Tibial nerve (tissue), 4 donors: ENCODE results near the gene CFAP61. TPM values are rescaled to one million over a fixed set of nuclear protein-coding genes. Genes with fewer than 3 reads are reported as not detected.

Experiments
- DNase-seq, 2 donors: peaks; one replicate each; pipeline ENCODE4 v3.0.0-alpha.2; 2019; ENCODE audit warnings: low spot score in 2 of 2
- H3K27ac ChIP-seq, 4 donors: fragments of 200-600 bp; sonication (generic) in 3 of 4; one replicate each; pipeline ENCODE4 v1.5.1; 2017 to 2019; ENCODE audit warnings: mild to moderate bottlenecking in 1 of 4
- H3K27me3 ChIP-seq, 2 donors: fragments of 200-600 bp; sonication (generic) in 1 of 2; one replicate each; pipeline versions ENCODE4 v1.5.1 to v1.6.0; 2017 to 2019
- H3K36me3 ChIP-seq, 3 donors: fragments of 200-600 bp; sonication (generic); one replicate each; pipeline ENCODE4 v1.5.1; 2018 to 2019
- H3K4me1 ChIP-seq, 4 donors: fragments of 200-600 bp; sonication (generic) in 3 of 4; one replicate each; pipeline ENCODE4 v1.5.1; 2017 to 2019
- H3K4me3 ChIP-seq, 4 donors: fragments of 200-600 bp; sonication (generic) in 3 of 4; one replicate each; pipeline ENCODE4 v1.5.1; 2017 to 2019; ENCODE audit warnings: mild to moderate bottlenecking in 1 of 4, moderate library complexity in 1 of 4
- H3K9me3 ChIP-seq, 4 donors: fragments of 200-600 bp; sonication (generic) in 3 of 4; one replicate each; pipeline ENCODE4 v1.5.1; 2017 to 2019
- EP300 ChIP-seq, 2 donors: sonication (generic); formaldehyde crosslinking; IDR thresholded peaks; one replicate each; pipeline ENCODE4 v1.6.1; 2017; ENCODE audit warnings: antibody characterized with exemption in 2 of 2, mild to moderate bottlenecking in 1 of 2
- POLR2A ChIP-seq, 2 donors: fragments of 450-650 bp; IDR thresholded peaks; one replicate each; pipeline ENCODE4 v1.6.1; 2017; ENCODE audit warnings: antibody characterized with exemption in 2 of 2, mild to moderate bottlenecking in 2 of 2, moderate library complexity in 2 of 2
- WGBS, 2 donors: methylation state at CpG; one replicate each; pipeline ENCODE4 v1.1.5; 2018; 5-methylcytosine and 5-hydroxymethylcytosine counted together
- total RNA-seq, 4 donors: library from RNA; depleted of rRNA; stranded (reverse); fragments of >200 nt; gene quantifications; one replicate each; pipeline ENCODE4 v1.1.0, GENCODE V29; 2016
- TF ChIP-seq, protein P1 (sequence below), 5 experiments: fragments of 200-600 bp in 3 of 5; fragments of 450-650 bp in 2 of 5; sonication (generic) in 3 of 5; IDR thresholded peaks; one replicate each; pipeline ENCODE4 v1.5.1; 2016 to 2019; ENCODE audit warnings: antibody characterized with exemption in 5 of 5, mild to moderate bottlenecking in 3 of 5, moderate library complexity in 2 of 5

The CFAP61 gene
- total RNA-seq, 4 donors from 2014 or later = 0.21 to 1.5 (median 0.60) TPM; not detected in 1

DNA sequence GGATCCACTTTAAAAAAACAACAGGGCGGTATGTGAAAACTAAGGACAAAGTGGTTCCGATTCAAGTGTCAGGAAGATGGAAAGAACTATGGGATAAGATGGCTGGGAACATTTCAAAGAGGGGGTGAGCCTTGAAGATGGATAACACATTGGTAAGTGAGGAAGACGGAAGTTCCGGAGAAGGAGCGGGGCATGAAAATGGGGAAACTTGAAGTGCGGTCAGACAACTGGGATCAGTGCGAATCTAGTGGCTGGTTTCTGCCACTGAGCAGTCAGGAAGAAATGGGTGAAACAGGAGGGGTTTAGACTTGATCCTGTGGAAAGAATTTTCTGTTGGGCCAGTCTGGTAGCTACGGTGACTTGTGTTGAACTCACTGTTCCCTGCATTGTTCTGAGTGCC lies 34.0 kb upstream of the CFAP61 start:
- WGBS, 2 donors = 85 to 95% methylated on average over 8 of the region's 8 CpGs
- DNase-seq = no peak
- TF ChIP-seq, protein P1, sequence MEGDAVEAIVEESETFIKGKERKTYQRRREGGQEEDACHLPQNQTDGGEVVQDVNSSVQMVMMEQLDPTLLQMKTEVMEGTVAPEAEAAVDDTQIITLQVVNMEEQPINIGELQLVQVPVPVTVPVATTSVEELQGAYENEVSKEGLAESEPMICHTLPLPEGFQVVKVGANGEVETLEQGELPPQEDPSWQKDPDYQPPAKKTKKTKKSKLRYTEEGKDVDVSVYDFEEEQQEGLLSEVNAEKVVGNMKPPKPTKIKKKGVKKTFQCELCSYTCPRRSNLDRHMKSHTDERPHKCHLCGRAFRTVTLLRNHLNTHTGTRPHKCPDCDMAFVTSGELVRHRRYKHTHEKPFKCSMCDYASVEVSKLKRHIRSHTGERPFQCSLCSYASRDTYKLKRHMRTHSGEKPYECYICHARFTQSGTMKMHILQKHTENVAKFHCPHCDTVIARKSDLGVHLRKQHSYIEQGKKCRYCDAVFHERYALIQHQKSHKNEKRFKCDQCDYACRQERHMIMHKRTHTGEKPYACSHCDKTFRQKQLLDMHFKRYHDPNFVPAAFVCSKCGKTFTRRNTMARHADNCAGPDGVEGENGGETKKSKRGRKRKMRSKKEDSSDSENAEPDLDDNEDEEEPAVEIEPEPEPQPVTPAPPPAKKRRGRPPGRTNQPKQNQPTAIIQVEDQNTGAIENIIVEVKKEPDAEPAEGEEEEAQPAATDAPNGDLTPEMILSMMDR (IDR thresholded peaks at IDR 0.05) = no peak
- TF ChIP-seq POLR2A (IDR thresholded peaks at IDR 0.05) (no peak), EP300 (IDR thresholded peaks at IDR 0.05) (no peak)
- H3K9me3 ChIP-seq = no peaks in the 10 kb centered on the region
- H3K36me3 ChIP-seq = peaks cover 0 to 10% (median 0%) of the 10 kb centered on the region in 3 donors
- H3K27me3 ChIP-seq = no peaks in the 10 kb centered on the region
- H3K4me1 ChIP-seq = peaks cover 0 to 55% (median 20%) of the 10 kb centered on the region in 4 donors
- no peak overlapping the region for H3K27ac ChIP-seq
- peak overlapping the region in 3 of 4 donors; percentile 82 to 95 (median 92) for H3K4me3 ChIP-seq

DNA sequence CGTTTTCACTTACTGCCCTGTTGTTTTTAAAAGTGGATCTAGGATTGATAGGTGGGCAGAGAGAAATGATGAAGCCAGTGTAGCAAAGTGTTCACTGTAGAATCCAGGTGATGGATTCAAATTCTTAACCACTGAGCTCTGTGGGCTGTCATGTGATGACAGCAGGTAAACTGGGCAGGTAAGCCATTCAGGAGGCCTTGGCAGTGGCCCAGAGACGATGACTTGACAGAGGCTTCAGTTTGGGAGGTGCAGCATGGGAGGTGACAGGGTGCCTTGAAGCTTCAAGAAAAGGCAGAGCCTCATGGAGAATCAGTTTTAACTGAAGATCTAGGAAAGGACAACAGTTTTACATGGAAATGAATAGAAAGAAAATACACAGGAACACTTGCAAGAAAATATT lies 33.2 kb upstream of the CFAP61 start:
- Histone ChIP-seq H3K4me1 (peaks cover 0 to 55% (median 20%) of the 10 kb centered on the region in 4 donors), H3K27ac (no peak overlapping the region), H3K36me3 (peaks cover 0 to 13% (median 0%) of the 10 kb centered on the region in 3 donors), H3K27me3 (no peaks in the 10 kb centered on the region), H3K4me3 (no peak overlapping the region), H3K9me3 (no peaks in the 10 kb centered on the region)
- DNase-seq = no peak
- WGBS, 2 donors = 78 to 84% methylated on average over 2 of the region's 2 CpGs
- TF ChIP-seq EP300 (IDR thresholded peaks at IDR 0.05) = no peak
- TF ChIP-seq, protein P1 (IDR thresholded peaks at IDR 0.05) = no peak
- no peak for TF ChIP-seq POLR2A (IDR thresholded peaks at IDR 0.05)

DNA sequence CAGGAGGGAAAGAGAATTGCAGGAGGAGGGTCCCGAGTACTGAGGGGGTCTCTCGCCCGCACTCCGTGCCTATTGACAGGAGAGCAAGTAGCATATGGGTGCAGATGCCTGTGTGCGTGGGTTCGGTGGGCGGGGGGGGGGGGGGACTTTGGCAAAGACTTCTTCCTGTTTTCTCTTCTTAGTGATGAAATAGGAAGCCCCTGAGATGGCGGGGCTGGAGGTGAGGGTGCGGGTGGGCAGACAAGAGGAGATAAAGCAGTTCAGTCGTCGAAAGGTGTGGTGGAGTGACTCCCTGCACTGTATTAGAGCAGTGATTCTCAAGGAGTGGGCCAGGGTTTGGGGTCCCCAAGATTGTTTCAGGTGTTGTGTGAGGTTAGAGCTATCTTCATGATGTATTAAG lies 31.4 kb upstream of the CFAP61 start:
- TF ChIP-seq EP300 (IDR thresholded peaks at IDR 0.05) (no peak), POLR2A (IDR thresholded peaks at IDR 0.05) (no peak)

DNA sequence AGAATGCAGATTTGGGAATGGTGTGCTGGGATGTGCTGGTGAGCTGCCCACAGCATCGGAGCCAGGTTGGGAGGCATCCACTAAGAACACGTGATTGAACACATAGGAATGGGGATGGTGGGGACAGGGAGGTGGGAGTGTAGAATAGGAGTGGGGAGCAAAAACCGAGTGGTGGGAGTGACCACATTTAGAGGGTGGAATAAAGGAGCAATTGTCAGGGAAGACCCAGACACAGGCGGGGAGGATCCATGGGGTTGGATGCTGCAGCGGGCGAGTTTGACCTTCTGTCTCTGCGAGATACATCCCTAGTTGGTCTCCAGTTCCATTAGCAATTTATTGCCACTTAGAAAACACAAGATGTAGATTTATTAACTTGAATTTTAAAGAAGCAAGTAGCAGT lies 30.5 kb upstream of the CFAP61 start:
- no peak overlapping the region for H3K4me3 ChIP-seq
- H3K27me3 ChIP-seq = no peaks in the 10 kb centered on the region
- H3K27ac ChIP-seq = no peak overlapping the region
- WGBS, 2 donors = 56 to 60% methylated on average over 7 of the region's 7 CpGs
- H3K4me1 ChIP-seq = peaks cover 0 to 51% (median 20%) of the 10 kb centered on the region in 4 donors
- no peak for DNase-seq
- no peaks in the 10 kb centered on the region for H3K9me3 ChIP-seq
- no peak for TF ChIP-seq EP300 (IDR thresholded peaks at IDR 0.05)
- no peak for TF ChIP-seq POLR2A (IDR thresholded peaks at IDR 0.05)
- H3K36me3 ChIP-seq = peaks cover 0 to 25% (median 0%) of the 10 kb centered on the region in 3 donors

More for the DNA sequence above, 31.4 kb upstream of the CFAP61 start:
- Histone ChIP-seq H3K27ac (no peak overlapping the region), H3K4me1 (peaks cover 0 to 55% (median 20%) of the 10 kb centered on the region in 4 donors), H3K9me3 (no peaks in the 10 kb centered on the region), H3K4me3 (no peak overlapping the region), H3K27me3 (no peaks in the 10 kb centered on the region), H3K36me3 (peaks cover 0 to 17% (median 0%) of the 10 kb centered on the region in 3 donors)
- WGBS, 2 donors = 77 to 88% methylated on average over 11 of the region's 11 CpGs
- DNase-seq = no peak

DNA sequence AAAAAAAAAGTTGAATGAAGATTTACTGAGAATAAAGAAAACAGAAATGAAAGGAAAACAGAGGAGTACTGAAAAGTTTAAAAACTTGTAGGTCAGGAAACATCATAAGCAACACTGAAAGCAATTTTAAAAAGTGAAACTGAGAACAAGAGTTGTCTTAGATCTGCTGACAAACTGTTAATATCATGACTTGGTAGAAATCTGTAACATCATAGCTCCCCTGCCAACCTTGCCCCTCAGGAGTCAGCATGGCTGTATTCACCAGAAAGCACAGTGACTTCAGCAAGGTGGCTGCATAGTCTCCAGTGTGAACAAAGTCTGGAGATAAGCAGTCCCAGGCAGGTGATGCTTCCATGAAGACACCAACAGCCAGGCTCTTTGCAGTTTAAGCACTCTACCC lies 29.8 kb upstream of the CFAP61 start:
- Histone ChIP-seq H3K27ac (no peak overlapping the region), H3K9me3 (no peaks in the 10 kb centered on the region), H3K4me3 (no peak overlapping the region), H3K4me1 (peaks cover 0 to 57% (median 20%) of the 10 kb centered on the region in 4 donors), H3K36me3 (peaks cover 0 to 32% (median 0%) of the 10 kb centered on the region in 3 donors), H3K27me3 (no peaks in the 10 kb centered on the region)
- TF ChIP-seq POLR2A (IDR thresholded peaks at IDR 0.05) (no peak), EP300 (IDR thresholded peaks at IDR 0.05) (no peak)
- TF ChIP-seq, protein P1 (IDR thresholded peaks at IDR 0.05) = no peak
- DNase-seq = no peak

DNA sequence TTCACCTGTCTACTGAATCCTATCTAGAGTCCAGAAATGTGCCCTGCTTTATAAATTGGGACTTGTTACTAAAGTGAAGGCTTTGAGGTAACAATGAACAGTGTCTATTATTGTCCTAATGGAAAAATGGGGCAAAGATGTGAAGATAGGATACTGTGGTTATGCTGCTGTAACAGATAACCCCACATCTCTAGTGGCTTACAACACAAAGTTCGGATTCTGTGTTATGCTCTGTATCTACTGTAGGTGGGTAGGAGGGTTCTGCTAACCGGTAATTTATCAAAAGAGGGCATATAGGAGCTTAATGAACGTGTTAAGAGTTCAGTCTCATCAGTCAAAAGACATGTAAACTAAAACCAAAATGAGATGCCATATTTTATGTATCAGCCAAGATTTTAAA lies 28.9 kb upstream of the CFAP61 start:
- 92 to 94% methylated on average over 3 of the region's 3 CpGs for WGBS, 2 donors
- no peaks in the 10 kb centered on the region for H3K27me3 ChIP-seq
- peaks cover 0 to 41% (median 0%) of the 10 kb centered on the region in 3 donors for H3K36me3 ChIP-seq
- no peak for DNase-seq
- peaks cover 0 to 49% (median 13%) of the 10 kb centered on the region in 4 donors for H3K4me1 ChIP-seq
- H3K4me3 ChIP-seq = no peak overlapping the region
- H3K9me3 ChIP-seq = no peaks in the 10 kb centered on the region
- no peak overlapping the region for H3K27ac ChIP-seq
- TF ChIP-seq POLR2A (IDR thresholded peaks at IDR 0.05) (no peak), EP300 (IDR thresholded peaks at IDR 0.05) (no peak)
- TF ChIP-seq, protein P1 (IDR thresholded peaks at IDR 0.05) = no peak
